Mucosa of descending colon (tissue), 3 donors: ENCODE results near the gene PRMT5. TPM values are rescaled to one million over a fixed set of nuclear protein-coding genes. Genes with fewer than 3 reads are reported as not detected.
"Not testable (repeated sequence)": the region's sequence is repeated elsewhere in the genome, so short reads cannot be mapped to it uniquely, and the experiment has no call there.

ENCODE experiments used
- ATAC-seq: fragments of 200-7000 bp; cut with Tn5 transposase; one replicate; pipeline ENCODE4 v1.9.1; 2020; ENCODE audit warnings: mild to moderate bottlenecking, moderate library complexity
- DNase-seq, 3 donors: peaks; one replicate each; pipeline ENCODE4 v3.0.0-alpha.2; 2020
- H3K36me3 ChIP-seq: fragments of 200-600 bp; one replicate; pipeline ENCODE4 v1.8.0; 2021; ENCODE audit warnings: low read depth, mild to moderate bottlenecking
- H3K4me1 ChIP-seq: fragments of 200-600 bp; one replicate; pipeline ENCODE4 v1.8.0; 2021; ENCODE audit warnings: low read depth, mild to moderate bottlenecking
- H3K4me3 ChIP-seq: fragments of 200-600 bp; one replicate; pipeline ENCODE4 v1.8.0; 2021; ENCODE audit warnings: mild to moderate bottlenecking
- H3K9me3 ChIP-seq: fragments of 200-600 bp; one replicate; pipeline ENCODE4 v1.8.0; 2021; ENCODE audit warnings: mild to moderate bottlenecking
- intact Hi-C, 2 donors: fragments of 100-400 bp; cut with DNase I in 1 of 2; cut with micrococcal nuclease in 1 of 2; formaldehyde crosslinking; loops; one replicate each; pipeline versions ENCODE4 v1.11.0 to v1.11.1; 2022; cut with DNase I, micrococcal nuclease
- total RNA-seq, 3 donors: library from RNA; stranded (reverse); fragmentation: NEBNext Ultra II Directional in 2 of 3; extraction: Animal tissue kit (Norgen Biotek cat#: 25700) in 2 of 3; gene quantifications; one replicate each; pipeline versions ENCODE4 v1.2.1 to v1.2.4, GENCODE V29; 2021 to 2023
- TF ChIP-seq, protein P1 (sequence below): fragments of 200-600 bp; IDR thresholded peaks from one replicate; pipeline ENCODE4 v1.8.0; 2022; ENCODE audit warnings: antibody characterized with exemption, mild to moderate bottlenecking
- donor health status: DM: no; HTN: no; CAD: no; lungs with moderate emphysema.
- donor health status: DM: no; HTN: no; CAD: no.
- donor health status: DM: no; HTN: yes; CAD: no.

Gene PRMT5
- total RNA-seq, 3 donors from 2014 or later = 47.7 to 55.1 (median 50.2) TPM

DNA sequence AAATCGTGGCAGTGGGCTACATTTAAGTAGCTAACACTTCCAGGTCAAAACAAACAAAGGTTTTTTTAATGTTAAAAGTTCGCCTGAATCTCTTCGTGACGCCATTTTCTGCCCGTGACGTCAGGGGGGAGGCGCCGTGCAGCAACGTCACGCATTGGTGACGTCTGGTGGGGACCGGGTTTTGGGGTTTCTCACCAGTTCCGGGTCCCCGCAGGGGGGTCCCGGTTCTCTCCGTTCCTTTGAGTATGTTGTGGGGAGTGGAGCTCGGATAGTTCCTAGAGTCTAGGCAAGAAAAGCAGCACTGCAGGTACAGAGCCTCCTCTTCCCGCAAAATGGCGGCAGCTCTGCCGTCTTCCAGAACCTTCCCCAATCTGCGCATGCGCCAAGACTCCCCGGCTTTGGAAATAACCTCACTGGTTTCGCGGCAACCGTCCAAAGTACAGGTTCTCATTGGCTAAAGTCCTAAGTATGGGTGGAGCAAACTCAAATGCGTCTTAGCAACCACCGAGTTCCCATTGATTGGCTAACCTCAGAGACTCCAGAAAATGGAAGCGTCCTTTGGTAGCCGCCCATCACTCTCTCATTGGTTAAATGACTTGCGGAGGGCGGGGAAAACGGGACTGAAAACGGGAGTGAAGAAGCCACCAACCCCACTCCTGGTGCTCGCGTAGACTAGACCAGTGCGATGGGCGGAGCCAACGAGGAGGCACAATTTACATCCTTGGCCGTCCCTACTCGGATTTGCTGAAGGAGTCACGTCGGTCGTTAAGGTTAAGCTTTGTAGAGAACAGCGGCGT, 10.2 kb downstream of the PRMT5 start, which contains the start of gene RBM23:
TSS of gene RBM23 (minus strand) at position 346 of the 797 bp plus-strand sequence.
- H3K4me1 ChIP-seq = peaks cover 32% of the 10 kb centered on the region
- H3K4me3 ChIP-seq = peak within 1 kb of the TSS; percentile 40
- H3K9me3 ChIP-seq = no peaks in the 10 kb centered on the region
- TF ChIP-seq, protein P1, sequence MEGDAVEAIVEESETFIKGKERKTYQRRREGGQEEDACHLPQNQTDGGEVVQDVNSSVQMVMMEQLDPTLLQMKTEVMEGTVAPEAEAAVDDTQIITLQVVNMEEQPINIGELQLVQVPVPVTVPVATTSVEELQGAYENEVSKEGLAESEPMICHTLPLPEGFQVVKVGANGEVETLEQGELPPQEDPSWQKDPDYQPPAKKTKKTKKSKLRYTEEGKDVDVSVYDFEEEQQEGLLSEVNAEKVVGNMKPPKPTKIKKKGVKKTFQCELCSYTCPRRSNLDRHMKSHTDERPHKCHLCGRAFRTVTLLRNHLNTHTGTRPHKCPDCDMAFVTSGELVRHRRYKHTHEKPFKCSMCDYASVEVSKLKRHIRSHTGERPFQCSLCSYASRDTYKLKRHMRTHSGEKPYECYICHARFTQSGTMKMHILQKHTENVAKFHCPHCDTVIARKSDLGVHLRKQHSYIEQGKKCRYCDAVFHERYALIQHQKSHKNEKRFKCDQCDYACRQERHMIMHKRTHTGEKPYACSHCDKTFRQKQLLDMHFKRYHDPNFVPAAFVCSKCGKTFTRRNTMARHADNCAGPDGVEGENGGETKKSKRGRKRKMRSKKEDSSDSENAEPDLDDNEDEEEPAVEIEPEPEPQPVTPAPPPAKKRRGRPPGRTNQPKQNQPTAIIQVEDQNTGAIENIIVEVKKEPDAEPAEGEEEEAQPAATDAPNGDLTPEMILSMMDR = no peak
- DNase-seq (peak; percentile 99 to 100 (median 99)), ATAC-seq (peak; percentile 96)
- intact Hi-C loops = no loop called here
- H3K36me3 ChIP-seq = no peaks in the 10 kb centered on the region

DNA sequence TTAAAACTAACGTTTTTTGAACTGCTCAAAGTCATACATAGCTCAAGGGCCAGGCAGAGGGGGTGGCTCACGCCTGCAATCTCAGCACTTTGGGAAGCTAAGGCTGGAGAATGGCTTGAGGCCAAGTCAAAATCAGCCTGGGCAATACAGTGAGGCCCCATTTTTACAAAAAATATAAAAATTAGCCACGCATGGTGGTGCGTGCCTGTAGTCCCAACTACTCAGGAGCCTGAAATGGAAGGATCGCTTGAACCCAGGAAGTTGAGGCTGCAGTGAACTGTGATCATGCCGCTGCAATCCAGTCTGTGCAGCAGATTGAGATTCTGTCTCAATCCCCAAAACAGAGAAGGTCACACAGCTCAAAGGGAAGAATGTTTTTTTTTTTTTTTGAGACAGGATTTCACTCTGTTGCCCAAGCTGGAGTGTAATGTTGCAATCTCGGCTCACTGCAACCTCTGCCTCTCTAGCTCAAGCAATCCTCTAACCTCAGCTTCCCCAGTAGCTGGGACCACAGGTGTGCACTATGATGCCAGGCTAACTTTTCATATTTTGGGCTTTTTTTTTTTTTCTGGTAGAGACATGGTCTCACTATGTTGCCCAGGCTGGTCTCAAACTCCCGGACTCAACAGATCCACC, 13.2 kb downstream of the PRMT5 start:
- no peak for ATAC-seq
- Histone ChIP-seq H3K36me3 (no peaks in the 10 kb centered on the region), H3K4me3 (no peak overlapping the region), H3K9me3 (no peaks in the 10 kb centered on the region), H3K4me1 (peaks cover 32% of the 10 kb centered on the region)
- DNase-seq = no peak
- intact Hi-C loops = no loop called here
- TF ChIP-seq, protein P1 = no peak

DNA sequence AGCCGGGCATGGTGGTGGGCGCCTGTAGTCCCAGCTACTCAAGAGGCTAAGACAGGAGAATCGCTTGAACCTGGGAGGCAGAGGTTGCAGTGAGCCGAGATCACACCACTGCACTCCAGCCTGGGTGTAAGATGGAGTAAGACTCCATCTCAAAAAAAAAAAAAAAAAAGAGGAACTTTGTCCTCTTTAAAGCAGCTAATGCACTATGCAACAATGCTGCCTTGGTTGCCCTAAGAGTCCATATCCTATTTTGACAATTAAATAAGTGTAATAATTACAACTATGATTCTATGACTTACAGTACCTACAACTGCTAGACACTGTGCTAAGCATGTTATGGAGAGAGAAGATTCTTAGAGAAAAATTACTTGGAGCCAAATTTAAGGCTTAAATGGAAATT, 14.3 kb downstream of the PRMT5 start:
- H3K4me3 ChIP-seq, intact Hi-C loops, H3K9me3 ChIP-seq, ATAC-seq, DNase-seq, H3K36me3 ChIP-seq: not testable (repeated sequence)
- H3K4me1 ChIP-seq = peaks cover 29% of the 10 kb centered on the region

DNA sequence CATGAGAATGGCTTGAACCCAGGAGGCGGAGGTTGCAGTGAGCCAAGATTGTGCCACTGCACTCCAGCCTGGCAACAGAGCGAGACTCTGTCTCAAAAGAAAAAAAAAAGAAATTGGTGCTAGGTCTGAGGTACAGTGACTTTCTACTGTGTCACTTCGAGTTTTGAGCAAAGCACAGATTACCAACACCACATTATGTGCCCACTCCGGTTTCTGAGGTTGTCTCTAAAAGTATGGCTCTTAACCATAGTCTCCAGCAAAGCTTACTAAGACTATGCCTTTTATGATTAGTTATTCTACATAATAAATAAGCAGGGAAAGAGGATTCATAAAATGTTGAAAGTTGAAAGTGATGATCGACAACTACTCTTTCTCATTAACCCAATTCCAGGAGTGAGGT, 18.3 kb downstream of the PRMT5 start:
- Histone ChIP-seq H3K4me1 (no peaks in the 10 kb centered on the region), H3K36me3 (peaks cover 3% of the 10 kb centered on the region), H3K4me3 (no peak overlapping the region), H3K9me3 (no peaks in the 10 kb centered on the region)
- ATAC-seq (no peak), DNase-seq (no peak)
- TF ChIP-seq, protein P1 = no peak
- intact Hi-C loops = no loop called here

DNA sequence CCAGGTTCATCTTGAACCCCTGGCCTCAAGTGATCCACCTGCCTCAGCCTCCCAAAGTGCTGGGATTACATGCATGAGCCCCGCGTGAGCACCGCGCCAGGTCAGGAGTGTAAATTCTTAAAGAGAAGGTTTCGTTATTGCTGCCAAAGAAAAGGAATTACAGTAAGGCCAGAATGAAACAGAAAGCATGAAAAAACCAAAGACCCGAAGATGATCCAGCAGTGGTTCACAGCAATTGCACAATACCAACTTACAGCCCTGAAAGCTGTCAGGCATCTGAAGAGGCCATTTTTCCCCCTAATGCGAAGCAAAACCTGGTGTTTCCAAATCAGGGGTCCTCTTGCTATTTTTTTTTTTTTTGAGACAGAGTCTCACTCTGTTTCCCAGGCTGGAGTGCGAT, 20.6 kb downstream of the PRMT5 start:
- ATAC-seq (no peak), DNase-seq (no peak)
- Histone ChIP-seq H3K4me1 (no peaks in the 10 kb centered on the region), H3K36me3 (peaks cover 9% of the 10 kb centered on the region), H3K4me3 (no peak overlapping the region), H3K9me3 (no peaks in the 10 kb centered on the region)
- intact Hi-C loops = no loop called here
- TF ChIP-seq, protein P1 = no peak

DNA sequence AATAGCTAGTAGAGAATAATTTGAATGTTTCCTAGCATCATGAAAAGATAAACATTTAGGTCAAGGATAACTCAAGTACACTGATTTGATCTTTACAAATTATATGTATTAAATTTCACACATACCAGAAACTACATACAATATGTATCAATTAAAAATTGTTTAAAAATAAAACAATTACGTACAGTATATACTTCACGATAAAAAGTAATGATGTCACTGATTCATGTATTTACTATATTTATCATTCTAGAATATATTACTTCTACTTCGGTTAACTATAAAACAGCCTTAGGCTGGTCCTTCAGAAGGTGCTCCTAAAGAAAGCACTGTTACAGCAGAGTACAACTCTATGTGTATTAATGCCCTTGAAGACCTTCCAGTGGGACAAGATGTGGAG, 21.7 kb downstream of the PRMT5 start:
- Histone ChIP-seq H3K9me3 (no peaks in the 10 kb centered on the region), H3K4me3 (no peak overlapping the region), H3K36me3 (peaks cover 17% of the 10 kb centered on the region), H3K4me1 (no peaks in the 10 kb centered on the region)
- TF ChIP-seq, protein P1 = no peak
- DNase-seq (no peak), ATAC-seq (no peak)
- intact Hi-C loops = no loop called here
